IMR-90 (cell line): ENCODE data around the gene PPY. TPM values are rescaled to one million over a fixed set of nuclear protein-coding genes. Genes with fewer than 3 reads are reported as not detected.

Source experiments
- ATAC-seq: fragments of 200-7000 bp; cut with Tn5 transposase; 2 replicates; pipeline ENCODE4 v1.9.1; 2020; ENCODE audit warnings: low read depth, mild to moderate bottlenecking, moderate library complexity
- BruUV-seq: library from RNA; stranded (reverse); fragments of 400-500 nt; replicated peaks from 2 replicates; lab custom pipeline; 2021; lab: Mats Ljungman, UMichigan
- CTCF ChIA-PET: fragments of 300-600 bp; formaldehyde crosslinking; extraction: SDS; loops from one replicate; lab custom pipeline; 2021; ENCODE audit warnings: antibody characterized with exemption; lab: Yijun Ruan, JAX
- POLR2A ChIA-PET: fragments of 300-600 bp; sonication (Branson Sonifier 250); formaldehyde crosslinking; loops from one replicate; lab custom pipeline; 2022; ENCODE audit warnings: antibody characterized with exemption; ENCODE audit not compliant: unreplicated experiment; lab: Charles Lee
- DNase-seq: peaks from one replicate; pipeline ENCODE4 v3.0.0; 2013
- H2AFZ ChIP-seq: replicated peaks from 2 replicates; pipeline ENCODE3; 2013; ENCODE audit warnings: low read length, mild to moderate bottlenecking; ENCODE audit not compliant: poor library complexity
- H2AK5ac ChIP-seq: 2 replicates; pipeline ENCODE4 v1.6.1; 2013; ENCODE audit warnings: low read depth, low read length, inconsistent platforms
- H2AK9ac ChIP-seq: replicated peaks from 2 replicates; pipeline ENCODE3; 2013; ENCODE audit warnings: mild to moderate bottlenecking, low read depth, low read length, moderate library complexity; ENCODE audit not compliant: poor library complexity
- H2BK120ac ChIP-seq: 2 replicates; pipeline ENCODE4 v1.6.1; 2013; ENCODE audit warnings: low read depth, low read length, inconsistent platforms
- H2BK15ac ChIP-seq: 3 replicates; pipeline ENCODE4 v1.6.1; 2013; ENCODE audit warnings: low read depth, low read length, inconsistent platforms
- H2BK20ac ChIP-seq: 2 replicates; pipeline ENCODE4 v1.6.1; 2013; ENCODE audit warnings: low read depth, mild to moderate bottlenecking, inconsistent platforms, low read length, moderate library complexity
- H2BK5ac ChIP-seq: 2 replicates; pipeline ENCODE4 v1.6.1; 2013; ENCODE audit warnings: mild to moderate bottlenecking, low read depth, low read length, inconsistent platforms; ENCODE audit not compliant: poor library complexity, severe bottlenecking
- H3K14ac ChIP-seq: replicated peaks from 2 replicates; pipeline ENCODE4 v1.6.1; 2013; ENCODE audit warnings: low read depth, low read length, inconsistent platforms
- H3K18ac ChIP-seq: 2 replicates; pipeline ENCODE4 v1.6.1; 2013; ENCODE audit warnings: low read depth, low read length, control low read depth
- H3K23ac ChIP-seq: 2 replicates; pipeline ENCODE4 v1.6.1; 2013; ENCODE audit warnings: low read depth, low read length, inconsistent platforms
- H3K27ac ChIP-seq: 2 replicates; pipeline ENCODE4 v1.5.1; 2013; ENCODE audit warnings: mild to moderate bottlenecking, control low read depth, low read length; ENCODE audit not compliant: insufficient read depth
- H3K27me3 ChIP-seq: 2 replicates; pipeline ENCODE4 v1.6.1; 2013; ENCODE audit warnings: low read length; ENCODE audit not compliant: control insufficient read depth, insufficient read depth
- H3K36me3 ChIP-seq: 2 replicates; pipeline ENCODE4 v1.6.1; 2013; ENCODE audit warnings: low read length, mixed read lengths; ENCODE audit not compliant: control insufficient read depth, insufficient read depth
- H3K4ac ChIP-seq: 2 replicates; pipeline ENCODE4 v1.6.1; 2013; ENCODE audit warnings: low read depth, low read length, inconsistent platforms
- H3K4me1 ChIP-seq: 2 replicates; pipeline ENCODE4 v1.6.1; 2013; ENCODE audit warnings: low read length, mixed read lengths; ENCODE audit not compliant: control insufficient read depth, insufficient read depth
- H3K4me2 ChIP-seq: 2 replicates; pipeline ENCODE4 v1.6.1; 2013; ENCODE audit warnings: low read depth, mild to moderate bottlenecking, control low read depth, low read length, moderate library complexity
- H3K4me3 ChIP-seq: 2 replicates; pipeline ENCODE4 v1.5.1; 2013; ENCODE audit warnings: low read depth, mild to moderate bottlenecking, control low read depth, low read length, moderate library complexity; ENCODE audit not compliant: insufficient read depth
- H3K56ac ChIP-seq: 2 replicates; pipeline ENCODE4 v1.6.1; 2013; ENCODE audit warnings: low read length, inconsistent platforms; ENCODE audit not compliant: insufficient read depth; ENCODE audit errors: extremely low read depth
- H3K79me1 ChIP-seq, 2 experiments: 2 replicates each; pipeline ENCODE4 v1.6.1; 2013; ENCODE audit warnings: low read length in 2 of 2, inconsistent platforms in 1 of 2, low read depth in 1 of 2
- H3K9ac ChIP-seq: 2 replicates; pipeline ENCODE4 v1.6.1; 2013; ENCODE audit warnings: low read depth, low read length, control low read depth
- H3K9me1 ChIP-seq: 2 replicates; pipeline ENCODE4 v1.6.1; 2013; ENCODE audit warnings: low read length, inconsistent platforms; ENCODE audit not compliant: insufficient read depth
- H3K9me3 ChIP-seq: 2 replicates; pipeline ENCODE4 v1.6.1; 2013; ENCODE audit warnings: low read length; ENCODE audit not compliant: control insufficient read depth, insufficient read depth
- H4K20me1 ChIP-seq: 2 replicates; pipeline ENCODE4 v1.6.1; 2013; ENCODE audit warnings: low read length, inconsistent platforms; ENCODE audit not compliant: insufficient read depth
- H4K5ac ChIP-seq: 2 replicates; pipeline ENCODE4 v1.6.1; 2013; ENCODE audit warnings: mild to moderate bottlenecking, low read depth, low read length, control low read depth
- H4K8ac ChIP-seq, 2 experiments: 2 replicates each; pipeline ENCODE4 v1.6.1; 2013; ENCODE audit warnings: low read depth in 2 of 2, low read length in 2 of 2, control low read depth in 1 of 2, inconsistent platforms in 1 of 2
- H4K91ac ChIP-seq: 2 replicates; pipeline ENCODE4 v1.6.1; 2013; ENCODE audit warnings: low read depth, low read length, inconsistent platforms; ENCODE audit not compliant: insufficient read depth
- CEBPB ChIP-seq: IDR thresholded peaks from 2 replicates; pipeline ENCODE4 v1.6.1; 2012; ENCODE audit warnings: low read depth, low read length, improper control_type of control experiment
- CTCF ChIP-seq: conservative IDR thresholded peaks from 2 replicates; pipeline ENCODE4 v1.5.1; 2012; ENCODE audit warnings: mild to moderate bottlenecking, low read depth, low read length, improper control_type of control experiment
- FOS ChIP-seq: fragments of 150-350 bp; IDR thresholded peaks from 2 replicates; pipeline ENCODE4 v1.6.1; 2016; ENCODE audit warnings: low read depth, low read length
- MAZ ChIP-seq: IDR thresholded peaks from 2 replicates; pipeline ENCODE4 v1.6.1; 2012; ENCODE audit warnings: low read depth, mild to moderate bottlenecking, low read length, improper control_type of control experiment, moderate library complexity, borderline replicate concordance
- NFE2L2 ChIP-seq: fragments of 150-350 bp; IDR thresholded peaks from 2 replicates; pipeline ENCODE4 v1.6.1; 2016; ENCODE audit warnings: low read depth, mild to moderate bottlenecking, low read length
- POLR2A ChIP-seq: IDR thresholded peaks from 2 replicates; pipeline ENCODE4 v1.6.1; 2012; ENCODE audit warnings: mild to moderate bottlenecking, low read depth, low read length
- RAD21 ChIP-seq: IDR thresholded peaks from 2 replicates; pipeline ENCODE4 v1.6.1; 2012; ENCODE audit warnings: low read length, improper control_type of control experiment
- RFX5 ChIP-seq: IDR thresholded peaks from 2 replicates; pipeline ENCODE4 v1.8.0; 2012; ENCODE audit warnings: low read depth, mild to moderate bottlenecking, low read length, moderate library complexity
- WGBS, 2 experiments: methylation state at CpG; one replicate each; pipeline versions ENCODE4 v1.1.5 to v1.1.7; 2013; ENCODE audit warnings: missing lambda C conversion rate in 2 of 2; ENCODE audit not compliant: insufficient read length in 1 of 2; ENCODE audit errors: extremely low coverage in 2 of 2; 5-methylcytosine and 5-hydroxymethylcytosine counted together
- dilution Hi-C: fragments of 300-500 bp; cut with HindIII; formaldehyde crosslinking; loops from one replicate; pipeline ENCODE4 v1.14.3; 2018; ENCODE audit warnings: low sequenced_read_pairs; ENCODE audit not compliant: unreplicated experiment
- in situ Hi-C: fragments of 300-500 bp; cut with MboI; formaldehyde crosslinking; loops from 3 replicates; pipeline ENCODE4 v1.14.3; 2019; ENCODE audit warnings: low sequenced_read_pairs, inconsistent platforms, mixed read lengths
- intact Hi-C: fragments of 100-400 bp; cut with micrococcal nuclease; formaldehyde crosslinking; loops from 2 replicates; pipeline ENCODE4 v1.10.0; 2022
- polyA plus RNA-seq, 3 experiments: library from polyadenylated mRNA; depleted of rRNA; stranded (reverse); fragments of >200 nt; gene quantifications; 2 replicates each; pipeline ENCODE4 v1.2.3, GENCODE V29; 2012; ENCODE audit warnings: low replicate concordance in 1 of 3
- total RNA-seq: library from RNA; depleted of rRNA; stranded (reverse); fragments of >200 nt; gene quantifications from 2 replicates; pipeline ENCODE4 v1.2.3, GENCODE V29; 2012

Gene PPY
- total and polyA plus RNA-seq, 2 of the 4 experiments (the other 2 are of a cell fraction) = not detected

GRCh38 chr17:43952724-43953666 is 10.7 kb upstream of the PPY start:
- no peak for TF ChIP-seq POLR2A
- no peak for TF ChIP-seq CEBPB
- TF ChIP-seq CTCF = no peak
- TF ChIP-seq RAD21 = no peak
- TF ChIP-seq RFX5 = no peak
- TF ChIP-seq FOS = no peak
- no peak for TF ChIP-seq NFE2L2
- no peak for TF ChIP-seq MAZ
- Histone ChIP-seq H3K23ac (no peak overlapping the region), H2AFZ (peak overlapping the region; percentile 58), H3K4ac (no peak overlapping the region), H3K9me1 (no peaks in the 10 kb centered on the region), H2BK120ac (no peak overlapping the region), H4K8ac (no peak overlapping the region), H3K27me3 (peaks cover 67% of the 10 kb centered on the region), H2BK15ac (no peak overlapping the region), H3K56ac (no peak overlapping the region), H2BK20ac (no peak overlapping the region), H3K4me2 (no peak overlapping the region), H3K27ac (no peak overlapping the region), H4K5ac (no peak overlapping the region), H4K91ac (no peak overlapping the region), H4K20me1 (0 out of 2 replicates have a peak, but pooled peaks cover 6% of the 10 kb centered on the region), H2AK9ac (peak overlapping the region; percentile 28), H3K36me3 (no peaks in the 10 kb centered on the region), H3K14ac (no peak overlapping the region), H3K18ac (no peak overlapping the region), H3K79me1 (no peaks in the 10 kb centered on the region), H2BK5ac (no peak overlapping the region), H3K4me1 (no peaks in the 10 kb centered on the region), H3K4me3 (no peak overlapping the region), H2AK5ac (no peak overlapping the region), H3K9ac (no peak overlapping the region), H3K9me3 (peaks cover 3% of the 10 kb centered on the region; the same call in 1 of the 2 replicates)
- POLR2A ChIA-PET = no interaction called here
- no peak for DNase-seq
- no peak for ATAC-seq
- no TSS peak for BruUV-seq
- WGBS, 2 experiments = 6% methylated on average over 53 of the region's 82 CpGs; no CpG with 5 or more reads in 1 of the 2 experiments
- dilution Hi-C loops (no loop called here), in situ Hi-C loops (no loop called here), intact Hi-C loops (no loop called here)
- CTCF ChIA-PET = no interaction called here
